Femur (tissue), 1 donor: ENCODE data around the gene CMTM7.

Experiments
- DNase-seq: peaks from one replicate; pipeline ENCODE4 v3.0.0-alpha.2; 2017

The CMTM7 gene

DNA sequence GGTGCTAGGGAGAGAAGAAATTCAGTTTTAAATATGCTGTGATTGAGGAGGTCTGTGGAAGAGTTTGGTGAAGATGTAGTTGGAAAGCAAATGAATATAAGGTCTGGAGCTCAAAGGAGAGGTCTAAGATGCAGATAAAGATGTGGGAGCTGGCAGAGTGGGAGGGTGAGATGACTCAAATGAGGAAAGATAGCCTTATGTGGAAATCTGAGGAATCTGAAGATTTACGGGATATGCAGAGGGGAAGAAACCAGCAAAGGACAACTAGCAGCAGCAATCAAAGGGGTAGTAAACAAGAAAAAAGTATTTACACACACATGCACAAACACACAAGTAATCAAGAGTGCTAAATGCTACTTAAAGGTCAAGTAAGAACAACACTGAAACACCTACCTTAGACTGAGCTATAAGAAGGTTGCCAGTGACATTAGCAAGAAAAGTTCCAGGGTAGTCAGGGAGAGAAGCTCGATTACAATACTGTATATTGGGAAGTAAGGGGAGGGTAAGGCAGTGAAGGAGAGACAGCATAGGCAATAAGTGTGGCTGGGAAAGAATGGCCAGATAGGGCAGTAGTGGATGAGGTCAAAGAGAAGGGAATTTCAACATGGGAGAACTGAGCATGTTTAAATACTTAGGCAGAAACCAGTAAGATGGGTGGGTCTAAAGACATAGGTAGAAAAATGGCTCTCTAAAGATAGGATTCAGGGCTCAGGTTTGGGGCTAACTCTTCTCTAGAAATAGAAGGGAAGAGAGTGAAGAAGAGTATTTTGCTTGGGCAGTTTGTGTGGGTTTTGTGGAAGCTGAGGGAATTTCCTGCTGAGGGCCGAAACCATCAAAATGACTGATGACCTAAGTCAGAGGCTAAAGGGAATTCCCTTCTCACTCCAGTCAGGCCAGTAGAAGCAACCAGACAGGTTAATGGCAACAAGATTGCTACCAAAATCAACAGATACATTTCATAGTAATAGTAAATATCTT is 102.1 kb downstream of the CMTM7 start:
- DNase-seq, result no peak

DNA sequence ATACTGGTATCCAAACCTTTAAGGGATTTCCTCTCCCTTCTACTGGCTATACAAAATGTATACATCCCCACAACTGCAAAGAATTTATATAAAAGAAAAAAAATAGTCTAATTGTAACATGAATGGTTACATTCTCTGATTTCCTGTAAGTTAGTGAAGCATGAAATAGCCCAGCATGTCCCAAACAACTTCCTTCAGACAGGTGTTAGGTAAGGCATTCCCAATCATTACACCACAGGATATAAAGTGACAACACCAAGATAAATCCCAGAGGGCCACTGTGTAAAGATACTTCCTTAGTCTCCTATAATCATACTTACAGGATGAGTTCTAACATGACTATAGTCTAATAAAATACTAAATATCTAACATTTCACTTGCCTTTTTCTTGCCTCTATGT is 103.4 kb downstream of the CMTM7 start:
- DNase-seq, result no peak

DNA sequence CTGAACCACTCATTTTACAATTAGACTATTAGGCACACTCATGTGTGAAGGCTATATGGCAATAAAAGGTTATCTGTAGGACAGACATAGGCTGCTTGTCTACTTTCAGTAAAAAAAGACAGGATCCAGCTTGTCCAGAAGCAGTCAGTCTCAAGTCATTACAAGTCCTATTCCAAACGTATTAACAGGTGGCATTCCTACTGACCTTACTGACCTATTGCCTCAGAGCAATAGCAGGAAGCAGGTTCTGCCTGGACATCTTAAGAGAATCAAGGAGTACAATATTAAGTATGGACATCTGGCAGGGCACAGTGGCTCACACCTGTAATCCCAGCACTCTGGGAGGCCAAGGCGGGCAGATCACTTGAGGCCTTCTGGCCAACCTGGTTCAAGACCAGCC is 104.0 kb downstream of the CMTM7 start:
- no peak for DNase-seq

DNA sequence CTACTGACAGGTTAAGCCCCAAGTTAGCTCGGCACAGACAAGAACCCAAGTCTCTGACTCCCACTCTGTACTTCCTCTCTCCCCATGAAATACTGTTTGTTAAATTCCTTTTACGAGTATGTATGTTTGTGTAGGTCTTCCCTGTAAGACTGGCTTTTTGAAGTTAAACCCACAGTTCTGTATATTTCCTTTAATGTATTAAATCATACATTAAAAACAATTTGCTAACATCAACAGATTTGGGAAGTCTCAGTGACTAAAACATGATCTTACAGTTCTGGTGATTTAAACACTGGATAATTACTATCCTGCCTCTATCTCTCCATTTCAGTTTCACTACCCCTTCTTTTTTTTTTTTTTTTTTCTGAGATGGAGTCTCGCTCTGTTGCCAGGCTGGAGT is 106.6 kb downstream of the CMTM7 start:
- no peak for DNase-seq

DNA sequence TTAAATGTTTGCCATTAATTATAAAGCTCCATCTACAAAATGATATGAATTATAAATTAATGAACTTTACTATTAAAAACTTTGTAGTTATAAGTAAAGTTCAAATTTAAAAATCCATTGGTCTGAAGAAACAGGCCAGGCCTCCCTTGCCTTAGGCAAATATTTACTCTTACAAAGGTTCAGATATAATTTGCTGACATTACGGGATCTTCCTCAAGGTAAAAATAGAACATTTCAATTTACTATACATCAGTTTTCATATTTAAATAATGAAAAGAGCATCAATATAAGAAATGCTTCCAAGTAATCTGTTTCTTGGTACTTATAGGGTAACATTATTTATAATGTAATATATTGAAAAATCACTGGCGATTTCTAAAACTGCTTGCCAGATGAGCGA is 107.3 kb downstream of the CMTM7 start:
- DNase-seq, result no peak

DNA sequence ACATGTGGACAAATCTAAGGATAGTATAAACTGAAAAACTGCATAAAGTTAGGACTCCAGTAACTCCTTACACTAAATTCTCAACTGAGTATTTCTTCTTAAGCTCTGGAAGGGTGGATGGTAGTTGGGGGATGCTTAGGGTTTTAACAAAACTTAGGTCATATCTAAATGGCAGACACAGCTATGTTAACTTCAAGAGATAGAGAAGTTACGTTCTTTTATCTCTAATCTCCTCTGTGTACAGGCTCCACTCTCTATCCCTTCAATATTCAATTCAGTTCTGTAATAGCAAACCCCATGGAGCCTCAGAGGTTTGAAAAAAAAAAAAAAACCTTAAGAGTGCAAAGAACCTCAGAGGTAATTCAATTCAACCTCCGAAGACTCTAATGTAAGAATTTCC is 107.9 kb downstream of the CMTM7 start:
- DNase-seq, result no peak

DNA sequence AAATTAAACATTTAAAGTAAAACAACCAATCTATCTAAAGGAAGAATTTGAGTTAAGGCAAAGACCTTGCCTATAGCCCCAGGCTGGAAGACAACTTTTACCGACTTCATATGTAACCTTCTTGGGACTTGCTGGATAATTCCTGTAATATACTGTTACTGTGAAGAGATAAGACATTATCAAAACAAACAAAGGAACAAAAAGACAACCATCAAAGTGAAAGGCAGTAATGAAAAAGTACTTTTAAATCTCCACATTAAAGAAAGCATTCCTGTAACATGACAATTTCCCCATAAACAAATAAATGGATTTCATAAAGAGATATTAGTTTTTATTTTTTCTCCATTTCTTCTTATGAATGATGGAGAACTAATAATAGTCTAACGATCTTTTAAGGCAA is 108.6 kb downstream of the CMTM7 start:
- no peak for DNase-seq

DNA sequence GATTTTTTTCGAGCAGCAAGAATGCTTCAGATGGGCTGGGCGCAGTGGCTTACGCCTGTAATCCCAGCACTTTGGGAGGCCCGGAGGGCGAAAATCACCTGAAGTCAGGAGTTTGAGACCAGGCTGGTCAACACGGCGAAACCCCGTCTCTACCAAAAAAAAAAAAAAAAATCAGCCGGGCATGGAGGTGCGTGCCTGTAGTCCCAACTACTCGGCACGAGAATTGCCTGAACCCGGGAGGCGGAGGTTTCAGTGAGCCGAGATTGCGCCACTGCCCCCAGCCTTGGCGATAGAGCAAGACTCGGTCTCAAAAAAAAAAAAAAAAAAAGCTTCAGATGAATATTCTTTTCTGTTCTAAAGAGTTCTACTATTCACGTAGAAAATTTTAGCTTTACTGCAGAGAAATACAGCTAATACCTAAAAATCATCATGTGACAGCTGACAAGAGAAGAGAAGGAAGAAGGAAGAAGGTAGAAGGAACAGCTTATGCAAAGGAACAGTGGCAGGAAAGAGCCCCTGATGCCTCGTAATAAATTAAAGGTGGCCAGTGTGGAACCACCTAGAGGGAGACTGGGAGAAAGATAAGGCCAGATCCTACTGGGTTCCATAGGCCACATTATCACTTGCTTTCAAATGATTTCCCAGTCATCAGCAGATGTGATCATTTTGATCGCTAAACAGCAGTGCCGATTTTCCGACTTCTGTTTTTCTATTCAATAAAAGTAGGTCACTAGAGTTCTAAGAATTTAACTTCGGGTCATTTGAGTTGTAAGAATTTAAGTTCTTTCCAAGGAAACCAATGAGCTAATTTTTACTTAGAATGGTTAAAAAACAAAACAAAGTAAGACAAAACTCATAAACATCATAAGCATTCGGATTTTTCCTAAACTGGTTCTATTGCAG is 109.5 kb downstream of the CMTM7 start:
- no peak for DNase-seq

DNA sequence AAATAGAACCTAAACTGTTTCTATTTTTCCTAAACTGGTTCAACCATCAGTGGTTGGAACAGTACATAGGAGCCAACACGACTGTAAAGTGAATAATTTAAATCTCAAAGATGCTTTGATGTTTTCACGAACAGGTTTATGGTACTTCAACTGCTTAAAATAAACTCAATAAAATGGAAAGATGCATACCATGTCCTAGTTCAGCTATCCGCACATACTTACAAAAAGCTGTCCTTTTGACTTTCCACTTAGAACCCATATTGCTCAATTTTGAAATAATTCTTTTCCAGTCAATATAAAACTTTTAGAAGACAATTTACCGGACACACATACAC is 110.1 kb downstream of the CMTM7 start:
- no peak for DNase-seq

DNA sequence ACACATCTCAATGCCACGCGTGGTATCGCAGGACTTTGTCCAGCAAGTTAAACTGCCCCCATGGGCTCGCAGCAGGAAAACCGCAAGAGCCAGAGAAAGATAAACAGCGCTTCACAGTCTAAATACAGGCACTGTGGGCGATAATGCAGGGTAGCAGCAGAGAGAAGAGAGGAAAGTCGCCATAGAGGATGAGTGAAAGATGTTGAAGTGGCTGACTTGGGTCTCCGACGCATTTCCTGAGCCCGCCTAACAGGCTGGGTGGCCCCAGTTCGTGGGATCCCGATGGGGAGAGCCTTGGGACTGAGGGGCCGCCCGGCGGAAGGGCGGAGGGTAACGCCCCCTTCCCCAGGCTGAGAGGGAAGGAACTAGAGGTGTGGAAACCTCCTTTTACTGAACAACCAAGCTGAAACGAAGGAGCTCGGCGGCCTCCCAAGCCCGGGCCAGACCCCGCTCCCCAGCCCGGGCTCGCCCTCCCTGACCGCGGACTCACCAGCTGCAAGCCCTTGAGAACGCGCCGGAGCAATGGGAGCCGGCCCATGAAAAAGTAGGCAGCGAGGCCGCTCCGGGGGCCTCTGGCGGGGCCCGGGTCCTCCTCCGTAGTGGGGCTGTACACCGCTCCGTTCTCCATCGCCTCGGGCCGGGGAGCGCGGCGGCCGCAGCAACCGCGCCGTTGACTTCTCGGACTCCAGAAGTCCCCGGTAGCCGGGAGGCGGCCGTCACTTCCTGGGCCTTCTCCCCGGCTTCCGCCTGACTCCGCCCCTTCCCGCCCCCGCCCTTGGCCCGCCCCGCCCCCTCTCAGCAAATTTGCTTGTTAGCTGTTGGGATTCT is 110.7 kb downstream of the CMTM7 start, which contains the start of gene CMTM6:
Gene CMTM6 (minus strand): TSS at position 735 of the 828 bp plus-strand sequence. CDS start 107 bp downstream, at position 628.
- peak; percentile 94 for DNase-seq

DNA sequence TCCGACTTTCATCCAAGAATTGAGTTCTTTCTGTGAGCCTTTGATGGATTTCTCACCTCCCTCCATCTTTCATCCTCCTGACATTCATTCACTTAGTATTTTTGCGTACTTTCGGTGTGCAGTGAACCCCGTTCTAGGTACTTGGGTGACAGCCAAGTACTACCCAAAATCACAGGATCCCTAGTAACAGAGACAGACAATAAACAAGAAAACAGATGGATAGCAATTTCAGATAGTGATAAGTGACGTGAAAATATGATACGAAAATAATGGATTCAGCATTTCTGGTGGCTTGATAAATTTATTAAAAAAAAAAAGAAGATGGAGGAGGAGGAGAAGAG is 111.3 kb downstream of the CMTM7 start:
- no peak for DNase-seq
